CD4-positive, alpha-beta T cell treated with Interleukin-15 for 4 hours (primary cell): ENCODE measurements around the gene EEFSEC.

Experiments used
- DNase-seq: peaks from one replicate; pipeline ENCODE4 v3.0.0-alpha.2; 2020; ENCODE audit warnings: low spot score

The EEFSEC gene

GRCh38 chr3:128427175-128427857 is 274.0 kb downstream of the EEFSEC start:
- no peak for DNase-seq

- DNase-seq = no peak
Measured at GRCh38 chr3:128427872-128428822, 274.9 kb downstream of the EEFSEC start.

- no peak for DNase-seq
Measured at GRCh38 chr3:128429275-128429674, 276.0 kb downstream of the EEFSEC start.

DNA sequence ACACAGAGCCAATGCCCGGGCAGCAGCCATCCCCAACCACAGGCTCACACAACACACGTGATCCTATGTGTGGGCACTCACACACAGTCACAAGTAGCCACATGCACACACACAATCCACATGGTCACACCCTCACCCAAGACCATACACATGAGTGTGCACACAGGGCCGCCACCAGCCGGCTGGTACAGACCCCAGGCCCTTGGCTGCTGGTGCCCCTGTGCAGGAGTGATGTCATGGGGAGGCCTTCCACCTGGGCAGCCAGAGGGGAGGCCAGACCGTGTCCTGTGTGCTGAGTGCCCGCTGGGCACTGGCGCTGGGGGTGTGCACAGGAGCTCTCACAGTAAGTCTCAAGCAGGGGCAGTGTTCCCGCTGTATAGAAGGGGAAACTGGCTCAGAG is 276.5 kb downstream of the EEFSEC start:
- no peak for DNase-seq

DNA sequence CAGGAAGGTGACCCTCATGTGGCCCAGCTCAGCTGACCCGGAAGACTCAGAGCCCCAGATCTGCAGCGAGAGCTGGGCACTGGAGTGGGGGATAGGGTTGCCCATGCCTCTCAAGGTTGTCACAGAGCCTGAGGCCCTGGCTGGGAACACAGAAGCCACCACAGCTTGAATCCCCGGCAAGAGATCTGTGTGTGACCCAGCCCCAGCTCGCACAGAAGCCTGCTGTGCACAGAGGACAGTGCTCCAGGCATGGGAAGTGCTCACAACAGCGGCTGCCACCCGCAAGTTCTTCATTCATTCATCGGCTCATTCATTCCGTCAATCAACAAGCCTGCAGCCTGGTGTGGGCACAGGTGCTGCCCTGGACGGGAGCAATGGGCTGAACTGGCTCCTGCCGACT is 277.0 kb downstream of the EEFSEC start:
- DNase-seq = no peak

DNA sequence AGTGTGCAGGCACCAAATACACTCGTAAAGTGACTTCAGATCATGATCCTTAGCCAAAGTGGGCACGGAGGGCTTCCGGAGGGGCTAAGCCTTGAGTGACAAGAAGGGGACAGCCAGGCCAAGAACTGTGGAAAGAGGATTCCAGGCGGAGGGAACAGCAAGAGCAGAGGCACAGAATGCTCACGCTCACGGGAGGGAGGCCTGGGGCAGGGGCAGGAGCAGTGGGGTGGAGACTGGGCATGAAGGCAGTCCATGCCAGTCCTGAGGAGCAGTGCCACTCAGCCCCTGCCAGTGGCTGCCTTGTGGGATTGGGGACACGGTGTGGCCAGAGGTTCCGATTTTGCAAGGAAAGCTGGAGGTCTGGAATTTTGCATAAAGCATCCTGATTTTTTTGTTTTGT is 277.4 kb downstream of the EEFSEC start:
- no peak for DNase-seq

DNA sequence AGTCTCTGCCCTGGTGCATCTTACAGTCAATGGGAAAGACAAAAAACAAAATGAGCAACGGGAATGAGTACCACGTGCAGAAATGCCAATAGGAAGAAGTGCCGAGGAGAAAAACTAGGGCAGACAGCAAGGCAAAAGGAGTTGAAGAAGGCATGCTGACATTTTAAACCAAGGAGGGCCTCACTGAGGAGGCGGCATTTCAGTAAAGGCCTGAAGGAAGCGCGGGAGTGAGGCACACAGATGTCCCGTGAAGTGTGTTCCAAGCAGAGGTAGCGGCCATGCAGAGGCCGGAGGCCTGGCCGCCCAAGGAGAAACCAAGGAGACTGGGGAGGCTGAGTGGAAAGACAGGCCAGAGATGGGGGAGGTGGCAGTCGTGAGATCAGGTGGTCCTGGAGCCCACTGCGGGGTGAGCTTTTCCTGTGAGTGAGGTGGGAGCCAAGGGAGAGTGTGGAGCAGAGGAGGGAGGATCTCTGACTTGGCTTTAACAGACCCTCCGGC is 278.6 kb downstream of the EEFSEC start:
- DNase-seq = no peak

DNA sequence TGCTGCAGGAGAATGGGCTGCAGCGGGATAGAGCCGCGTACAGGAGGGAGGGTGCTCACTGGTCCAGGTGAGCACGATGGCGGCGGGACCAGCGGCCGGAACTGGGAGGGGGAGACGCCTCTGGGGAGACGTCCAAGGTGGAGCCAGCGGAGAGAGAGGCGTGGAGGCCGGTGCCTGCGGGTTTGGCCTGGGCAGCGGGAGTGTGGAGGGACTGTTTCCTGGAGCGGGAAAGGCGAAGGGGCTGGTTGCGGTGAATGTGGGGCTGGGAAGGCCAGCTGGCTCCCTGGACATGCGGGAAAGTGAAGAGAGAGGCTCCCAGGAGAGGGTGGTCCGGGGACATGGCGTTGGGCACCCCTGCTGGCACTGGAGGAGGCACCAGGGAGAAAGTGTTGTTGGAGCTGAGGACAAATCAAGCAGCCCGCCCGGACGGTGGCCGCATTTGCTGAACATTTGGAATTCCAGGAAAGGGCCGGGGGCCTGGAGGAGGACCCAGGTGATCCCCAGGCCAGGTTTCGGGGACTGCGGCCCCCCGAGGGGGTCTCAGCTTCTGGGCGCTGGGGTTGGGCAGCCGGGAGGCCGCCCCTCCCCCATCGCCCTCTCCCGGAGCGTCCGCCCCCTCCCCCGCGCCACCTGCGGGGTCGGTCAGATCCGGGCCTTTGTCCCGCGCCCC is 279.2 kb downstream of the EEFSEC start:
- no peak for DNase-seq

DNA sequence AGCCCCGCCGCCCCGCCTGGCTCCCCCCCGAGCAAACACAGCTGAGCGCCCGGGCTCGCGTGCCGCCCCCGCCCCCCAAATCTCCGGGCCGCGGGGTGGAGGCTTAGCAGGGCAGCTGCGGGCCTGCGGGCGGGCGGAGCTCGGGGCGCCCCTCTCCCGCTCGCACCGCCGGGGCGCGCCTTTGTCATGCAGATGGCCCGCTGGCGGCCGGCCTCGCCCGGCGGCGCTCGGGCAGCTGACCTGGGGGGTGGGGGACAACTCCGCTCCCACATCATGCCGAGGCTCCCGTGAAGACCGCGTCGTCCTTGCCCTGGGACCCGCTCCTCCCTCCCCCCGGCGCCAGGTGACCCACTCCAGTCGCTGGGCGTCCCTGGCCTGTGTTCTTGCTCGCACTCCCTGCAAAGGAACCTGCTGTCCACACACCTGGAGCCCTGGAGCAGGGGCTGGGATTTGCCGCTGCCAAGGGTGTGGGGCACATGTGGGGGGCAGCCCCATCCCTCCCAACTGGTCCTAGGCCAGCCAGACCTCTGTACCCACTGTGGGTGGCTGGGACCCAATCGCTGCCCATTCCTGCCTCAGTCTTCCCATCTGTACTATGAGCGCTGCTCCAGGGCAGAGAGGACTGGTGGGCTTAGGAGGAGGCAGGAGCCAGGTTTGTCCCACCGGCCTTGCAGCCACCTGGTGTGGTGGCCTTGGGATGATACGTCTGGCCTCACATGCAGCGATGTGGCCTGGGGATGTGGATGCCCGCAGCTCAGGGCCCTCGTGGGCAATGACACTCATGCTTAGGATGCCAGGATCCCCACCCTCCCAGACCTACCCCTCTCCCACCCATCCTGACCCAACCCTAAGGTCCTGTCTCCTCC is 279.9 kb downstream of the EEFSEC start:
- no peak for DNase-seq

- DNase-seq = no peak
Measured at GRCh38 chr3:128433837-128434165, 280.5 kb downstream of the EEFSEC start.

DNA sequence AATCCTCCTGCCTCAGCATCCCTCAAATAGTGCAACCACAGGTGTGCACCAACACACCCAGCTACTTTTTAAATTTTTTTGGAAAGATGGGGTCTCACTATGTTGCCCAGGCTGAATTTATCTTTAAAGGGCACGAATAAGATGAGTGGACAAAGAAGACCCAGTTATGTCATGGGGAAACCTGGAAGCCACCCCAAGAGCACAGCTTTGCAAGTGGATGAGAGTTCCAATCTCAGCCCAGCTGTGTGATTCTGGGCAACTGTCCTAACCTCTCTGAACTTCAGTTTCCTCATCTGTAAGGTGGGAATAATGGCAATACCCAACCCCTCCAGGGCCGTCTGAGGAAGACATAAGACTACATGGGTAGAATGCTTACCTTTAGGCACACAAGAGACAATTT is 281.2 kb downstream of the EEFSEC start:
- no peak for DNase-seq

DNA sequence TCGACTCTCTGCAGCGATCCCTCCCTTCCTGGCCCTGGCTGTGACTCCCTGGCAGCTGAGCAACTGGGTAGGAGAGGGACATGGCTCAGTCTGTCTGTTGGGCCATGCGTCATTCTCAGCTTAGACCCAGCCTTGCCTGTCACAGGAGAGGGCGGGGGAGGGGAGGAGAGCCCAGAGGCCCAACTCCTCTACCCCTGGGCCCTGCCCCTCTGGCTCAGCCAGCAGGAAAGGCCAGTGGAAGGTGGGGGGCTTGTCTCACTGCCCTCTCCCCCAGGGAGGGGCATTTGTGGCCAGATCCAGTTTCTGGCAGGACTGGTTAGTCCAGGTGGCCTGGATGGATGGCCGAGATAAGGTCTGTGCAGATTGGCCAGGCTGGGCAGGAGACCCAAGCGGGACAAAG is 281.8 kb downstream of the EEFSEC start:
- DNase-seq = no peak

DNA sequence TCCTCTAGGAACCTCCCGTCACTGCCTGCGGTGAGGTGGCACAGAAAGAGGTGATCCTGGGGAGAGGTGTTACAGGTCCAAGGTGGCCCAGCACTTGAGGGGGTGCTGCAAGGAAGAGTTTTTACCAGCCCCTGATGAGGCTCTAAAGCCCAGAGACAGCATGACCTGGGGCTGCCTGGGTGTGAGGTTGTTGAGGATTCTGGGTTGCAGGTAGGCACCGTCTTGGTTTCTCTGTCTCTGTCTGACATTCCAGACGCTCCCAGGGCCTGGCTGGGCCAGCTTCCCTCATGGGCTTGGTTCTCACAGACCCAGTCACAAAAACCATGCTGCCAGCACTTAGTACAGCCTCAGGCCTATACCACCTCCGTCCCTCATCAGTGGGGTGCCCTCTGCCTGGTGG is 282.3 kb downstream of the EEFSEC start:
- DNase-seq = no peak

DNA sequence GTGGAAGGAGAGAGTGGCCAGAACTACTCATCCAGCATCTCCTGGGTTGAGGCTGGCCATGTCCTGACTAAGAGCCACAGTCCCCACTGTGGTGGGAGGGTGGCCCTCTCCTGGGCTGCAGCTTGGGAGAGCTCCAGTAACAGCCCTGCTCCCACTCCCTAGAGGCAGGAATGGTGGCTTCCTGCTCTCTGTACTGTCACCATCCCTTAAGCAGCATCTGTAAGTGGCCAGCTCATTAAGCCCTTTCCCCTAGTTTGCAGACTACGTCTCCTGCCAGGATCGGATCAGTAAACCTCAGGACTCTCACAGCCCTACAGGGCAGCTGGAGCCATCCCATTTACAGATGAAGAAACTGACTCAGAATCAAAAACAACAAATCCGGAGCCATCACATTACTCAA is 282.9 kb downstream of the EEFSEC start:
- DNase-seq = no peak

DNA sequence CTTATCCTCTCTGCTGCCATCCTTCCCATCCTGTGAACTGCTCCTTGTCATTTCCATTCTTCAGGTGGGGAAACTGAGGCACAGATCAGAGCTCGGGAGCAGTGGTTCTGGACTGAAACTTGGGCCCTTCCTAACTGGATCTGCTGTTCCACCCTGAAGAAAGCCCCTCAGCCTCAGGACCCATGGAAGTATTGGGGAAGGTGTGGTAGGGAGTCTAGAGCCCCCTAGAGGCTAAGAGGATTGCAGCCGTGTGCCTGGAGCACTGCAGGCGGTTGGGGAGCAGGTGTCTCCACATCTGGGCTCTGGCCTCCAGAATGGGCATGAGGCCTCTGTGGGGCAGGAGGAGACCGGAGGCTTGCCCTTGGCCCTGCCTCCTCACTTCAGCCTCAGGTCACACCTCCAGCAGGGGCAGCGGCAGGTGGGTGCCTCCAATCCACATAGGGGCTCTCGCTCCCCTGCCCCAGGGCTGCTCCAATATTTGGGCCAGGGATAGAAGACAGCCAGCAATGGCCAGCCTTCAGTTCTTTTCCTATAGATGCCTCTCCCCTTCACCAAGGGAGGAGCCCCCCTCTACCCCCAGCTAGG is 285.3 kb downstream of the EEFSEC start:
- DNase-seq = no peak

DNA sequence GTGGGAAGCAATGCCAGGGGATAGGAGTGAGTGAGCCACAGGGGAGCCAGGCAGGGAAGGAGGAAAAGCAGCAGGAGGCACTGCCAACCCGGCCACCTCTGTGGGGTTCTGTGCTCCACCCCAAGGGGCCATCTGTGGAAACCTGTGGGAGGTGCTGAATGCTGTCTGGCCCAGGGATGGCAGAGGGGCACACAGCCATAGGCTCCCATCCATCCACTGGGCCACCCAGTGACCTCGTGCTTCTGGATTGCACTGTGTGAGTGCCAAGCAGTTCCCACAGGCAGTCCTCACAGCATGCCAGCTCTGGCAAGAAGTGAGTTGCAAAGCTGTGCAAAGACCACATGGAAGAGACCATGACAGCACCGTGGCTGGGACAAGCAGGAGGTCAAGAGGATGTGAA is 285.9 kb downstream of the EEFSEC start:
- DNase-seq = no peak

DNA sequence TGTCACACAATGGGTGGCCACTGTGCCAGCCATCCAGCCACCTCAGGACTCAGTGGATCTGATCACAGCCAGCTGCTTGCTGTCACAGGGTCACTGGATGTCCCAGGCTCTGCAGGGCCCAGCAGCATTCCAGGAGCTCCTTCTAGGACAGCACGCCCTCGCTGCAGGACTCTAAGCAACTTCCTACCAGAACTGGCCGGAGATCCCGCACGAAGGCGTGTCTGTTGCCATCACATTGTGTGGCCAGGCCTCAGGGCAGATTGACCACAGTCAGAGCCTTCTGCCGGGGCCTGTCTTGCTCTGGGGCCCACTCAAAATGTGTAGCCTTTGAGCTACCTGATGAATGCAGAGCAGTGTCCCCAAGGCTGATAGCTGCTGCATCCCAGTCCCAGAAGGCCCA is 288.8 kb downstream of the EEFSEC start:
- DNase-seq = no peak

DNA sequence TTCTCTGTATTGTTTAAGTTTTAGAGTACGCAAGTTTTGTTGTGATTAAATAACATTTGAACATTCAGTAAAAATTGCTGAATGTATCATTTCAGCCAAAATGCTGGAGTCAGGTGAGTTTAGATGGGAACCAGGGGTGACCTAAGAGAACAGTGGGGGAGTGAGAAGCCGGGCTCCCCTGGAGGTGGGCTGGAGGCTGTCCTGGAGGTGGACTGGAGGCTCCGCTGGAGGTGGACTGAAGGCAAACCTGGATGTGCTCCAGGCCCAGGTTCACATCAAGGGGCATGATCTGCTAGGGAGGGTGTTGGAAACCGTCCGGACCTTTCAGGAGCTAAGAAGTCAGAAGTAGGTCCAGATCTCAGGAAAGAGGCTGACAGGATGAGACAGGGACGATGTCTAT is 289.7 kb downstream of the EEFSEC start:
- DNase-seq = no peak

GRCh38 chr3:128443771-128444170 is 290.5 kb downstream of the EEFSEC start:
- no peak for DNase-seq

- no peak for DNase-seq
Measured at GRCh38 chr3:128445357-128445756, 292.1 kb downstream of the EEFSEC start.

- no peak for DNase-seq
Measured at GRCh38 chr3:128446821-128447220, 293.5 kb downstream of the EEFSEC start.
